GM23338 (cell line): Measurements from ENCODE around the gene NDUFB1.

Experiments
- CTCF ChIP-seq, 2 experiments: fragments of 200-600 bp in 1 of 2; sonication (generic) in 1 of 2; conservative IDR thresholded peaks; 2 replicates each; pipeline versions ENCODE4 v1.5.1 to v1.6.1; 2016 to 2017; ENCODE audit warnings: antibody characterized with exemption in 2 of 2, low read depth in 2 of 2, mild to moderate bottlenecking in 2 of 2, moderate library complexity in 1 of 2
- EZH2 ChIP-seq: fragments of 200-600 bp; sonication (generic); IDR thresholded peaks from one replicate; pipeline ENCODE4 v1.8.0; 2017; ENCODE audit warnings: antibody characterized with exemption, mild to moderate bottlenecking, low read depth; ENCODE audit not compliant: unreplicated experiment
- POLR2AphosphoS5 ChIP-seq: IDR thresholded peaks from 2 replicates; pipeline ENCODE4 v1.6.1; 2016; ENCODE audit warnings: antibody characterized with exemption, low read depth
- REST ChIP-seq: IDR thresholded peaks from one replicate; pipeline ENCODE4 v1.6.1; 2018; ENCODE audit warnings: antibody characterized with exemption; ENCODE audit not compliant: unreplicated experiment
- STAT1 ChIP-seq: IDR thresholded peaks from one replicate; pipeline ENCODE4 v1.6.1; 2016; ENCODE audit warnings: antibody characterized with exemption; ENCODE audit not compliant: unreplicated experiment
- ZNF114 ChIP-seq: fragments of 250-450 bp; sonication (Bioruptor Pico); IDR thresholded peaks from 2 replicates; pipeline ENCODE4 v1.5.0; 2020; ENCODE audit warnings: mild to moderate bottlenecking, moderate library complexity
- ZNF331 ChIP-seq: fragments of 250-450 bp; sonication (Bioruptor Pico); IDR thresholded peaks from 2 replicates; pipeline ENCODE4 v1.5.0; 2020; ENCODE audit warnings: low read depth, mild to moderate bottlenecking, moderate library complexity

GRCh38 chr14:92093320-92093719, 28.2 kb downstream of the NDUFB1 start:
- TF ChIP-seq CTCF (conservative IDR thresholded peaks at IDR 0.05; ENCODE audit: low read depth in 2 of 2) (peak; percentile 39 to 67; a peak in 3 of 4 replicates), REST (no peak), POLR2AphosphoS5 (no peak), STAT1 (no peak), ZNF114 (CRISPR knock-in tag) (no peak), ZNF331 (no peak), EZH2 (no peak)
